HEK293 (cell line): Measurements from ENCODE around the gene DRC3.

Source experiments
- CTCF ChIA-PET: fragments of 350-600 bp; formaldehyde crosslinking; extraction: SDS; loops from one replicate; lab custom pipeline; 2021; ENCODE audit warnings: antibody characterized with exemption; lab: Yijun Ruan, JAX
- POLR2A ChIA-PET: fragments of 300-600 bp; formaldehyde crosslinking; extraction: SDS; loops from one replicate; lab custom pipeline; 2020; ENCODE audit warnings: antibody characterized with exemption, inconsistent platforms; lab: Yijun Ruan, JAX
- H3K27ac ChIP-seq: fragments of 200-500 bp; sonication (Bioruptor generic); 2 replicates; pipeline ENCODE4 v1.5.1; 2014; ENCODE audit warnings: low read depth, low read length, control low read depth, inconsistent platforms; ENCODE audit errors: extremely low read depth
- H3K36me3 ChIP-seq, 2 experiments: fragments of 200-500 bp in 1 of 2; sonication (Bioruptor generic) in 1 of 2; 1 replicate in 1 of 2; 2 replicates in 1 of 2; pipeline ENCODE4 v1.5.1; 2014 to 2017; ENCODE audit warnings: inconsistent platforms in 2 of 2, low read length in 2 of 2; ENCODE audit not compliant: control insufficient read depth in 2 of 2, insufficient read depth in 1 of 2
- H3K4me1 ChIP-seq: fragments of 200-500 bp; sonication (Bioruptor generic); 2 replicates; pipeline ENCODE4 v1.5.1; 2014; ENCODE audit warnings: mild to moderate bottlenecking, low read length, inconsistent platforms; ENCODE audit not compliant: control insufficient read depth, insufficient read depth
- H3K4me3 ChIP-seq: 2 replicates; pipeline ENCODE4 v1.5.1; 2011; ENCODE audit warnings: low read depth, mild to moderate bottlenecking, control low read depth, low read length, moderate library complexity
- H3K9me3 ChIP-seq: fragments of 200-500 bp; sonication (Bioruptor generic); 2 replicates; pipeline ENCODE4 v1.5.1; 2014; ENCODE audit warnings: low read depth, low read length, inconsistent platforms; ENCODE audit not compliant: control insufficient read depth, insufficient read depth
- AEBP2 ChIP-seq: fragments of 450-650 bp; formaldehyde crosslinking; IDR thresholded peaks from 2 replicates; pipeline ENCODE4 v1.5.1; 2016; ENCODE audit warnings: missing biosample characterization, missing genetic modification characterization, borderline replicate concordance
- HOXC10 ChIP-seq: sonication (generic); formaldehyde crosslinking; IDR thresholded peaks from 2 replicates; pipeline ENCODE4 v1.8.1; 2023; ENCODE audit warnings: mild to moderate bottlenecking, missing genetic modification reagents
- PRDM1 ChIP-seq: fragments of 450-650 bp; formaldehyde crosslinking; IDR thresholded peaks from 2 replicates; pipeline ENCODE4; 2016; ENCODE audit warnings: missing biosample characterization, missing genetic modification characterization
- ZBTB1 ChIP-seq: fragments of 450-650 bp; formaldehyde crosslinking; IDR thresholded peaks from 2 replicates; pipeline ENCODE4 v1.5.1; 2016; ENCODE audit warnings: missing biosample characterization, missing genetic modification characterization
- ZBTB44 ChIP-seq: fragments of 450-650 bp; IDR thresholded peaks from 2 replicates; pipeline ENCODE4 v1.5.1; 2018; ENCODE audit warnings: missing biosample characterization, mild to moderate bottlenecking, missing genetic modification characterization
- ZNF138 ChIP-seq: fragments of 450-650 bp; formaldehyde crosslinking; IDR thresholded peaks from 2 replicates; pipeline ENCODE4 v1.5.1; 2016; ENCODE audit warnings: missing biosample characterization, missing genetic modification characterization, borderline replicate concordance
- ZNF146 ChIP-seq: fragments of 450-650 bp; formaldehyde crosslinking; IDR thresholded peaks from 2 replicates; pipeline ENCODE4 v1.5.1; 2016; ENCODE audit warnings: missing biosample characterization, missing genetic modification characterization
- ZNF175 ChIP-seq: fragments of 450-650 bp; formaldehyde crosslinking; IDR thresholded peaks from 2 replicates; pipeline ENCODE4 v1.5.1; 2016; ENCODE audit warnings: missing biosample characterization, missing genetic modification characterization
- ZNF302 ChIP-seq: fragments of 450-650 bp; formaldehyde crosslinking; IDR thresholded peaks from 2 replicates; pipeline ENCODE4 v1.5.1; 2016; ENCODE audit warnings: missing biosample characterization, missing genetic modification characterization, low read depth
- ZNF311 ChIP-seq: fragments of 450-650 bp; formaldehyde crosslinking; IDR thresholded peaks from 2 replicates; pipeline ENCODE4 v1.5.1; 2017; ENCODE audit warnings: missing biosample characterization, missing genetic modification characterization, borderline replicate concordance
- ZNF391 ChIP-seq: fragments of 450-650 bp; formaldehyde crosslinking; IDR thresholded peaks from 2 replicates; pipeline ENCODE4 v1.5.1; 2016; ENCODE audit warnings: low read depth, missing biosample characterization, missing genetic modification characterization, borderline replicate concordance
- ZNF510 ChIP-seq: fragments of 450-650 bp; formaldehyde crosslinking; IDR thresholded peaks from 2 replicates; pipeline ENCODE4 v1.5.1; 2018; ENCODE audit warnings: mild to moderate bottlenecking, missing genetic modification characterization, missing biosample characterization; ENCODE audit not compliant: insufficient replicate concordance
- ZNF514 ChIP-seq: fragments of 450-650 bp; formaldehyde crosslinking; IDR thresholded peaks from 2 replicates; pipeline ENCODE4 v1.5.1; 2016; ENCODE audit warnings: missing biosample characterization, missing genetic modification characterization
- ZNF530 ChIP-seq: fragments of 450-650 bp; formaldehyde crosslinking; IDR thresholded peaks from 2 replicates; pipeline ENCODE4 v1.5.1; 2016; ENCODE audit warnings: low read depth, missing biosample characterization, missing genetic modification characterization
- ZNF621 ChIP-seq: fragments of 450-650 bp; formaldehyde crosslinking; IDR thresholded peaks from 2 replicates; pipeline ENCODE4 v1.5.1; 2017; ENCODE audit warnings: missing biosample characterization, missing genetic modification characterization
- ZNF623 ChIP-seq: fragments of 450-650 bp; formaldehyde crosslinking; IDR thresholded peaks from 2 replicates; pipeline ENCODE4 v1.5.1; 2016; ENCODE audit warnings: missing biosample characterization, missing genetic modification characterization
- ZNF624 ChIP-seq: fragments of 450-650 bp; formaldehyde crosslinking; IDR thresholded peaks from 2 replicates; pipeline ENCODE4 v1.5.1; 2017; ENCODE audit warnings: missing biosample characterization, missing genetic modification characterization
- ZNF707 ChIP-seq: fragments of 450-650 bp; formaldehyde crosslinking; IDR thresholded peaks from 2 replicates; pipeline ENCODE4 v1.5.1; 2016; ENCODE audit warnings: missing biosample characterization, missing genetic modification characterization
- ZNF76 ChIP-seq: fragments of 450-650 bp; formaldehyde crosslinking; IDR thresholded peaks from 2 replicates; pipeline ENCODE4; 2016; ENCODE audit warnings: low read depth, missing biosample characterization, missing genetic modification characterization, borderline replicate concordance
- ZNF843 ChIP-seq: fragments of 450-650 bp; formaldehyde crosslinking; IDR thresholded peaks from 2 replicates; pipeline ENCODE4 v1.5.1; 2016; ENCODE audit warnings: missing biosample characterization, missing genetic modification characterization
- ZSCAN30 ChIP-seq: fragments of 450-650 bp; IDR thresholded peaks from 2 replicates; pipeline ENCODE4 v1.5.1; 2018; ENCODE audit warnings: missing biosample characterization, mild to moderate bottlenecking, missing genetic modification characterization, moderate library complexity
- TF ChIP-seq, protein P1 (sequence below): fragments of 450-650 bp; formaldehyde crosslinking; IDR thresholded peaks from 2 replicates; pipeline ENCODE4 v1.5.1; 2017; ENCODE audit warnings: missing biosample characterization, missing genetic modification characterization

DRC3 gene

DNA sequence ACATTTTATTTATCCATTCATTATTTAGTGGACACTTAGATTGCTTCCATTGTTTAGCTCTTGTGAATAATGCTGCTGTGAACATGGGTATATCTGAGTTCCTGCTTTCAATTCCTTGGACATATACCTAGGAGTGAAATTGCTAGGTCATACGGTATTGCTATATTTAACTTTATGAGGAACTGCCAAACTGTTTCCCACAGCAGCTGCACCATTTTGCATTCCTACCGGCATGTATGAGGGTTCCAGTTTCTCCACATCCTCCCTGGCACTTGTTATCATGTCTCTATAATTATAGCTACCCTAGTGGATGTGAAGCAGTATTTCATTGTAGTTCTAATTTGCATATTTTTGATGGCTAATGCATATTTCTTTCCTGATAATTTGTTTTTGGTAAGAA lies 91.4 kb downstream of the DRC3 start:
- no peaks in the 10 kb centered on the region for H3K4me1 ChIP-seq
- POLR2A ChIA-PET = no interaction called here
- H3K9me3 ChIP-seq = no peaks in the 10 kb centered on the region
- no peak overlapping the region for H3K27ac ChIP-seq
- CTCF ChIA-PET = no interaction called here
- no peak overlapping the region for H3K4me3 ChIP-seq
- TF ChIP-seq ZNF302 (no peak), AEBP2 (no peak), ZNF175 (tag by site-specific recombination) (no peak), ZNF514 (no peak), ZSCAN30 (tag by site-specific recombination) (no peak), ZNF621 (tag by site-specific recombination) (no peak), ZNF76 (tag by site-specific recombination) (no peak), ZBTB1 (no peak), ZBTB44 (tag by site-specific recombination) (no peak), ZNF311 (tag by site-specific recombination) (no peak), ZNF624 (tag by site-specific recombination) (no peak), ZNF138 (tag by site-specific recombination) (no peak), HOXC10 (CRISPR knock-in tag) (no peak), ZNF391 (no peak), ZNF146 (no peak), PRDM1 (tag by site-specific recombination) (no peak)
- TF ChIP-seq, protein P1, sequence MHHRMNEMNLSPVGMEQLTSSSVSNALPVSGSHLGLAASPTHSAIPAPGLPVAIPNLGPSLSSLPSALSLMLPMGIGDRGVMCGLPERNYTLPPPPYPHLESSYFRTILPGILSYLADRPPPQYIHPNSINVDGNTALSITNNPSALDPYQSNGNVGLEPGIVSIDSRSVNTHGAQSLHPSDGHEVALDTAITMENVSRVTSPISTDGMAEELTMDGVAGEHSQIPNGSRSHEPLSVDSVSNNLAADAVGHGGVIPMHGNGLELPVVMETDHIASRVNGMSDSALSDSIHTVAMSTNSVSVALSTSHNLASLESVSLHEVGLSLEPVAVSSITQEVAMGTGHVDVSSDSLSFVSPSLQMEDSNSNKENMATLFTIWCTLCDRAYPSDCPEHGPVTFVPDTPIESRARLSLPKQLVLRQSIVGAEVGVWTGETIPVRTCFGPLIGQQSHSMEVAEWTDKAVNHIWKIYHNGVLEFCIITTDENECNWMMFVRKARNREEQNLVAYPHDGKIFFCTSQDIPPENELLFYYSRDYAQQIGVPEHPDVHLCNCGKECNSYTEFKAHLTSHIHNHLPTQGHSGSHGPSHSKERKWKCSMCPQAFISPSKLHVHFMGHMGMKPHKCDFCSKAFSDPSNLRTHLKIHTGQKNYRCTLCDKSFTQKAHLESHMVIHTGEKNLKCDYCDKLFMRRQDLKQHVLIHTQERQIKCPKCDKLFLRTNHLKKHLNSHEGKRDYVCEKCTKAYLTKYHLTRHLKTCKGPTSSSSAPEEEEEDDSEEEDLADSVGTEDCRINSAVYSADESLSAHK (tag by site-specific recombination) = no peak
- TF ChIP-seq, all 188 proteins: peak for 0
- H3K36me3 ChIP-seq = peaks cover 29 to 73% of the 10 kb centered on the region in 2 experiments

- Histone ChIP-seq H3K4me1 (no peaks in the 10 kb centered on the region), H3K4me3 (no peak overlapping the region), H3K36me3 (peaks cover 21 to 65% of the 10 kb centered on the region in 2 experiments), H3K27ac (no peak overlapping the region), H3K9me3 (no peaks in the 10 kb centered on the region)
- ChIA-PET POLR2A (interaction anchor here (0.6 kb wide), 2 partner anchors 288 to 819 kb away, joined by 3 read pairs; no protein-coding TSS in a partner anchor), CTCF (interaction anchor here (0.6 to 0.7 kb wide), 2 partner anchors 24 to 252 kb away, joined by 3 read pairs; no protein-coding TSS in a partner anchor)
- TF ChIP-seq ZNF623 (tag by site-specific recombination) (no peak), ZNF510 (tag by site-specific recombination) (no peak), ZNF843 (no peak), ZNF707 (tag by site-specific recombination) (no peak), ZNF530 (tag by site-specific recombination) (no peak)
Observed at GRCh38 chr17:18065546-18065945, 92.9 kb downstream of the DRC3 start.
